ENCODE data around the gene CDHR3.

GRCh38 chr7:105971845-105972244, 8.8 kb downstream of the CDHR3 start:
- TF ChIP-seq CTCF (conservative IDR thresholded peaks at IDR 0.05; ENCODE audit: low read length) (no peak), EZH2phosphoT487 (IDR thresholded peaks at IDR 0.05; ENCODE audit: borderline replicate concordance, low read depth, low read length) (no peak)

Data from OCI-LY7 (cell line).